Neural cell (in vitro differentiated cells): ENCODE results near the gene TMEFF1.

Source experiments
- EZH2 ChIP-seq: fragments of 200-600, 300-800 bp; shearing (Covaris generic), sonication (generic); IDR thresholded peaks from 2 replicates; pipeline ENCODE4 v1.6.1; 2014; ENCODE audit warnings: antibody characterized with exemption, low read length, borderline replicate concordance, mild to moderate bottlenecking; ENCODE audit not compliant: insufficient read depth, poor library complexity, severe bottlenecking
- RAD21 ChIP-seq: fragments of 450-650 bp; conservative IDR thresholded peaks from 2 replicates; pipeline ENCODE4 v1.6.1; 2014; ENCODE audit warnings: antibody characterized with exemption, mild to moderate bottlenecking, moderate library complexity

- TF ChIP-seq RAD21 (peak; percentile 90), EZH2 (no peak)
These were observed 122.6 kb downstream of the TMEFF1 start for GRCh38 chr9:100595391-100596199.
